Measurements from ENCODE around the gene TNRC6B.

Gene TNRC6B

DNA sequence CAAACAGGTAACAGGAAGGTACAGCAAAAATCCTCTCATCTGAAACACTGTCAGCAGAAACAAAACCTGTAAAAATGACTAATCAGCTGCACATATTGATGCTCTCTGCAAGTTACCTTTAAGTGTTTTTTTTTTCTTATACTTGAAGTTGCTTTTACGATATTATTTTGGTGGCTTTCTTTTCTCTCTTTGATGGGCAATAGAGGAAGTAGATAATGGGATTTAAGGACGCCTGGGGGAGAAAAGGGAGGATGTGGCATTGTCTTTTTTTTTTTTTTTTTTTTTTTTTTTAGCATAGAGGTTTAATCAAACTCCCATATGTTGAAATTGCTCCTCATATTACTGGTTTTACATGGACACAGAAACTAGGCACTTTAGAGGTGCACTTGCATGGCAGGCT lies 157.2 kb downstream of the TNRC6B start:
- Histone ChIP-seq H3K9me3 (no peaks in the 10 kb centered on the region), H3K4me3 (ENCODE audit: low read depth, low read length) (no peak overlapping the region), H3K4me1 (peaks cover 12% of the 10 kb centered on the region), H3K27me3 (no peaks in the 10 kb centered on the region), H3K36me3 (no peaks in the 10 kb centered on the region)
- TF ChIP-seq, protein P1, sequence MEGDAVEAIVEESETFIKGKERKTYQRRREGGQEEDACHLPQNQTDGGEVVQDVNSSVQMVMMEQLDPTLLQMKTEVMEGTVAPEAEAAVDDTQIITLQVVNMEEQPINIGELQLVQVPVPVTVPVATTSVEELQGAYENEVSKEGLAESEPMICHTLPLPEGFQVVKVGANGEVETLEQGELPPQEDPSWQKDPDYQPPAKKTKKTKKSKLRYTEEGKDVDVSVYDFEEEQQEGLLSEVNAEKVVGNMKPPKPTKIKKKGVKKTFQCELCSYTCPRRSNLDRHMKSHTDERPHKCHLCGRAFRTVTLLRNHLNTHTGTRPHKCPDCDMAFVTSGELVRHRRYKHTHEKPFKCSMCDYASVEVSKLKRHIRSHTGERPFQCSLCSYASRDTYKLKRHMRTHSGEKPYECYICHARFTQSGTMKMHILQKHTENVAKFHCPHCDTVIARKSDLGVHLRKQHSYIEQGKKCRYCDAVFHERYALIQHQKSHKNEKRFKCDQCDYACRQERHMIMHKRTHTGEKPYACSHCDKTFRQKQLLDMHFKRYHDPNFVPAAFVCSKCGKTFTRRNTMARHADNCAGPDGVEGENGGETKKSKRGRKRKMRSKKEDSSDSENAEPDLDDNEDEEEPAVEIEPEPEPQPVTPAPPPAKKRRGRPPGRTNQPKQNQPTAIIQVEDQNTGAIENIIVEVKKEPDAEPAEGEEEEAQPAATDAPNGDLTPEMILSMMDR (IDR thresholded peaks at IDR 0.05; ENCODE audit: low read depth, low read length): no peak
- no peak for DNase-seq

DNA sequence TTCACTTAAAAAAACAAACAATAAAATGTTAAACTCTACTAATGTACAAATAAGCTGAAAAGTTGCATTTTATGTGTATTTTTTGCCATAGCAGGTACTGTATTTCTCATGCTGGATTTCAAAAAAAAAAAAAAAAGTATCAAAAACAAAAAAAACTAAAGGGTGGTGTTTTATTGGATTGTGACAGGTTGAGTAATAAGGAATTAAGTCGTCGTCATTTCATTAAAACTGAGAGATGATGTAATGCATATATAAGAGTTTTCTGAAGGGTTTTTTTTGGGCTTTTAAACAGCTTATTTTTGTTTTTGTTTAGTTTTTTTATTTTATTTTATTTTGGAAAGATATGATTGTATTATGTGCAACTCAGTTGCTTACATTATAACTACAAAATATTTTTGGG lies 157.6 kb downstream of the TNRC6B start:
- Histone ChIP-seq H3K4me1 (peaks cover 12% of the 10 kb centered on the region), H3K27me3 (no peaks in the 10 kb centered on the region), H3K4me3 (ENCODE audit: low read depth, low read length) (no peak overlapping the region), H3K36me3 (no peaks in the 10 kb centered on the region), H3K9me3 (no peaks in the 10 kb centered on the region)
- DNase-seq: no peak
- TF ChIP-seq, protein P1 (IDR thresholded peaks at IDR 0.05; ENCODE audit: low read depth, low read length): no peak

DNA sequence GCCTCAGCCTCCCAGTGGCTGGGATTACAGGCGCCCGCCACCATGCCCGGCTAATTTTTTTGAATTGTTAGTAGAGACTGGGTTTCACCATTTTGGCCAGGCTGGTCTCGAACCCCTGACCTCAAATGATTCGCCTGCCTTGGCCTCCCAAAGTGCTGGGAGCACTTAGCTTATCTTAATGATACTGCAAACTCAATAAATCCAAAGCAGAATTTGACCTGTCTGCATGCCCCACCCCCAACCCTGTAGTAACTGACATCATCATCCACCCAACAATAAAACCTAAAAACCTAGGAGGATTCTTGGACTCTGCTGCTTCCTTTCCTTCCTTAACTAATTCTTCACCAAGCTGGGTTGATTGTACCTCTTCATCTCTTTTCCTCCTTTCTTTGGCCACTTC lies 162.3 kb downstream of the TNRC6B start:
- H3K27me3 ChIP-seq: no peaks in the 10 kb centered on the region
- TF ChIP-seq, protein P1 (IDR thresholded peaks at IDR 0.05; ENCODE audit: low read depth, low read length): no peak
- no peak for DNase-seq
- H3K4me3 ChIP-seq (ENCODE audit: low read depth, low read length): no peak overlapping the region
- no peaks in the 10 kb centered on the region for H3K4me1 ChIP-seq
- H3K36me3 ChIP-seq: no peaks in the 10 kb centered on the region
- no peaks in the 10 kb centered on the region for H3K9me3 ChIP-seq

DNA sequence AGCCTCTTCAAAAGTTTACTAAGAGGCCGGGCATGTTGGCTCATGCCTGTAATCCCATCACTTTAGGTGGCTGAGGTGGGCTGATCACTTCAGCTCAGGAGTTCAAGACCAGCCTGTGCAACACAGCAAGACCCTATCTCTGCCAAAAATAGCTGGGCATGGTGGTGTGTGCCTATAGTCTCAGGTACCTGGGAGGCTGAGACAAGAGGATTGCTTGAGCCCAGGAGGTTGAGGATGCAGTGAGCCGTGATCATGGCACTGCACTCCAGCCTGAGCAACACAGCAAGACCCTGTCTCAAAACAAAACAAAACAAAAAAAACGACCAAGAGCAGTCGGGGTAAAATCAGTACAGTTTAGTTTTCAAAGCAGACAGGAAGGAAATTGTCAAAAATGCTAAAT lies 163.9 kb downstream of the TNRC6B start:
- Histone ChIP-seq H3K9me3 (no peaks in the 10 kb centered on the region), H3K4me3 (ENCODE audit: low read depth, low read length) (no peak overlapping the region), H3K36me3 (no peaks in the 10 kb centered on the region), H3K4me1 (no peaks in the 10 kb centered on the region), H3K27me3 (no peaks in the 10 kb centered on the region)
- TF ChIP-seq, protein P1 (IDR thresholded peaks at IDR 0.05; ENCODE audit: low read depth, low read length): no peak
- DNase-seq: no peak

DNA sequence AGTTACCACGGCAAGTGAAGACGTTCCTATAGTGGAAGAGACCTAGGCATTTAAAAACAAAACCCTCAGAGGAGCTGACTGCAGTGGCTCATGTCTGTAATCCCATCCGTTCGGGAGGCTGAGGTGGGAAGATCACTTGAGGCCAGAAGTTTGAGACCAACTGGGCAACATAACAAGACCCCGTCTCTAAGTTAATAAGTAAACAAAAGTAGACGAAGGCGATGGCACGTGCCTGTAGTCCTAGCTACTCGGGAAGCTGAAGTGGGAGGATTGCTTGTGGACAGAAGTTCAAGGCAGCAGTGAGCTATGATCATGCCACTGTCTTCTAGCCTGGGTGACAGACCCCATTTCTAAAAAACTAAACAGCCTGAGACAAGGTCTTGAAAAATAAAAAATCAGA lies 164.8 kb downstream of the TNRC6B start:
- Histone ChIP-seq H3K9me3 (no peaks in the 10 kb centered on the region), H3K27me3 (no peaks in the 10 kb centered on the region), H3K36me3 (no peaks in the 10 kb centered on the region), H3K4me1 (no peaks in the 10 kb centered on the region; the same call in 1 of the 2 replicates), H3K4me3 (ENCODE audit: low read depth, low read length) (no peak overlapping the region)
- no peak for DNase-seq
- TF ChIP-seq, protein P1 (IDR thresholded peaks at IDR 0.05; ENCODE audit: low read depth, low read length): no peak

DNA sequence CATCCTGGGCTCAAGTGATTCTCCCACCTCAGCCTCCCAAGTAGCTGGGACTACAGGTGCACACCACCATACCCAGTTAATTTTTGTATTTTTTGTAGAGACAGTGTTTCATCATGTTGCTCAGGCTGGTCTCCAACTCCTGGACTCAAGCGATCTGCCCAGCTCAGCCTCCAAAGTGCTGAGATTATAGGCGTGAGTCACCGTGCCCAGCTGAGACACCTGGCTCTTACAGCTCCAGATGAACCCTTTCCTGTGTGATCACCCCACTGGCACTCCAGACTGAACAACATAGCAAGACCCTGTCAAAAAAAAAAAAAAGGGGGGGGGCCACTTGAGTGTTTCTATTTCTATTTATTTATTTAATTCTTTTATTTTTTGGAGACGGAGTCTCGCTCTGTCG lies 167.5 kb downstream of the TNRC6B start:
- TF ChIP-seq, protein P1 (IDR thresholded peaks at IDR 0.05; ENCODE audit: low read depth, low read length): no peak
- peaks cover 18% of the 10 kb centered on the region for H3K36me3 ChIP-seq
- peak overlapping the region; percentile 99 for H3K4me3 ChIP-seq (ENCODE audit: low read depth, low read length)
- no peak for DNase-seq
- peaks cover 3% of the 10 kb centered on the region; the same call in 1 of the 2 replicates for H3K4me1 ChIP-seq
- H3K9me3 ChIP-seq: no peaks in the 10 kb centered on the region
- no peaks in the 10 kb centered on the region for H3K27me3 ChIP-seq

Data from BE2C (cell line).